Type B pancreatic cell (in vitro differentiated cells): Measurements from ENCODE around the gene CIT. TPM values are rescaled to one million over a fixed set of nuclear protein-coding genes. Genes with fewer than 3 reads are reported as not detected.

Source experiments
- DNase-seq: peaks from one replicate; pipeline ENCODE4 v3.0.0; 2021; ENCODE audit warnings: mixed read lengths; ENCODE audit not compliant: unreplicated experiment; ENCODE audit errors: extremely low spot score
- H3K27ac Mint-ChIP-seq: 2 replicates; pipeline ENCODE4 v1.8.0; 2021; ENCODE audit warnings: mild to moderate bottlenecking, mixed read lengths
- H3K27me3 Mint-ChIP-seq: 2 replicates; pipeline ENCODE4 v1.8.0; 2021; ENCODE audit warnings: mixed read lengths
- H3K36me3 Mint-ChIP-seq: 2 replicates; pipeline ENCODE4 v1.8.0; 2021; ENCODE audit warnings: mixed read lengths
- H3K4me1 Mint-ChIP-seq: one replicate; pipeline ENCODE4 v1.8.0; 2021; ENCODE audit warnings: mixed read lengths; ENCODE audit not compliant: unreplicated experiment
- H3K4me3 Mint-ChIP-seq: 2 replicates; pipeline ENCODE4 v1.8.0; 2021; ENCODE audit warnings: mild to moderate bottlenecking, mixed read lengths
- H3K9me3 Mint-ChIP-seq: 2 replicates; pipeline ENCODE4 v1.8.0; 2021; ENCODE audit warnings: mixed read lengths
- total RNA-seq: library from RNA; stranded (reverse); gene quantifications from 2 replicates; pipeline ENCODE4 v1.2.1, GENCODE V29; 2021; ENCODE audit warnings: low replicate concordance
- TF ChIP-seq, protein P1 (sequence below): fragments of 200-600 bp; sonication (generic); conservative IDR thresholded peaks from 2 replicates; pipeline ENCODE4 v1.5.0; 2021; ENCODE audit warnings: antibody characterized with exemption, mild to moderate bottlenecking

Gene CIT
- total RNA-seq, 1 donor from 2014 or later, result 50.9 TPM

- Mint-ChIP-seq H3K27ac (no peak overlapping the region), H3K4me1 (peaks cover 17% of the 10 kb centered on the region), H3K4me3 (no peak overlapping the region), H3K9me3 (no peaks in the 10 kb centered on the region), H3K27me3 (no peaks in the 10 kb centered on the region), H3K36me3 (peaks cover 53% of the 10 kb centered on the region)
- DNase-seq, result no peak
- TF ChIP-seq, protein P1, sequence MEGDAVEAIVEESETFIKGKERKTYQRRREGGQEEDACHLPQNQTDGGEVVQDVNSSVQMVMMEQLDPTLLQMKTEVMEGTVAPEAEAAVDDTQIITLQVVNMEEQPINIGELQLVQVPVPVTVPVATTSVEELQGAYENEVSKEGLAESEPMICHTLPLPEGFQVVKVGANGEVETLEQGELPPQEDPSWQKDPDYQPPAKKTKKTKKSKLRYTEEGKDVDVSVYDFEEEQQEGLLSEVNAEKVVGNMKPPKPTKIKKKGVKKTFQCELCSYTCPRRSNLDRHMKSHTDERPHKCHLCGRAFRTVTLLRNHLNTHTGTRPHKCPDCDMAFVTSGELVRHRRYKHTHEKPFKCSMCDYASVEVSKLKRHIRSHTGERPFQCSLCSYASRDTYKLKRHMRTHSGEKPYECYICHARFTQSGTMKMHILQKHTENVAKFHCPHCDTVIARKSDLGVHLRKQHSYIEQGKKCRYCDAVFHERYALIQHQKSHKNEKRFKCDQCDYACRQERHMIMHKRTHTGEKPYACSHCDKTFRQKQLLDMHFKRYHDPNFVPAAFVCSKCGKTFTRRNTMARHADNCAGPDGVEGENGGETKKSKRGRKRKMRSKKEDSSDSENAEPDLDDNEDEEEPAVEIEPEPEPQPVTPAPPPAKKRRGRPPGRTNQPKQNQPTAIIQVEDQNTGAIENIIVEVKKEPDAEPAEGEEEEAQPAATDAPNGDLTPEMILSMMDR, result no peak
These were observed 202.6 kb downstream of the CIT start for GRCh38 chr12:119674560-119674959.

- Mint-ChIP-seq H3K4me3 (no peak overlapping the region), H3K4me1 (peaks cover 17% of the 10 kb centered on the region), H3K27ac (no peak overlapping the region), H3K27me3 (no peaks in the 10 kb centered on the region), H3K36me3 (peaks cover 47% of the 10 kb centered on the region), H3K9me3 (no peaks in the 10 kb centered on the region)
- TF ChIP-seq, protein P1, result no peak
- DNase-seq, result no peak
These were observed 203.5 kb downstream of the CIT start for GRCh38 chr12:119673634-119674033.

- no peak overlapping the region for H3K27ac Mint-ChIP-seq
- peaks cover 37% of the 10 kb centered on the region for H3K36me3 Mint-ChIP-seq
These were observed 204.9 kb downstream of the CIT start for GRCh38 chr12:119672194-119672593.

GRCh38 chr12:119671070-119671469 lies 206.1 kb downstream of the CIT start:
- Mint-ChIP-seq H3K4me3 (no peak overlapping the region), H3K27me3 (no peaks in the 10 kb centered on the region), H3K36me3 (peaks cover 29% of the 10 kb centered on the region), H3K27ac (peak overlapping the region; percentile 88), H3K4me1 (peaks cover 24% of the 10 kb centered on the region), H3K9me3 (no peaks in the 10 kb centered on the region)
- DNase-seq, result no peak
- TF ChIP-seq, protein P1, result no peak

More at GRCh38 chr12:119672194-119672593, 204.9 kb downstream of the CIT start:
- Mint-ChIP-seq H3K4me3 (no peak overlapping the region), H3K4me1 (peaks cover 20% of the 10 kb centered on the region), H3K9me3 (no peaks in the 10 kb centered on the region), H3K27me3 (no peaks in the 10 kb centered on the region)
- no peak for DNase-seq
- TF ChIP-seq, protein P1, result no peak

DNA sequence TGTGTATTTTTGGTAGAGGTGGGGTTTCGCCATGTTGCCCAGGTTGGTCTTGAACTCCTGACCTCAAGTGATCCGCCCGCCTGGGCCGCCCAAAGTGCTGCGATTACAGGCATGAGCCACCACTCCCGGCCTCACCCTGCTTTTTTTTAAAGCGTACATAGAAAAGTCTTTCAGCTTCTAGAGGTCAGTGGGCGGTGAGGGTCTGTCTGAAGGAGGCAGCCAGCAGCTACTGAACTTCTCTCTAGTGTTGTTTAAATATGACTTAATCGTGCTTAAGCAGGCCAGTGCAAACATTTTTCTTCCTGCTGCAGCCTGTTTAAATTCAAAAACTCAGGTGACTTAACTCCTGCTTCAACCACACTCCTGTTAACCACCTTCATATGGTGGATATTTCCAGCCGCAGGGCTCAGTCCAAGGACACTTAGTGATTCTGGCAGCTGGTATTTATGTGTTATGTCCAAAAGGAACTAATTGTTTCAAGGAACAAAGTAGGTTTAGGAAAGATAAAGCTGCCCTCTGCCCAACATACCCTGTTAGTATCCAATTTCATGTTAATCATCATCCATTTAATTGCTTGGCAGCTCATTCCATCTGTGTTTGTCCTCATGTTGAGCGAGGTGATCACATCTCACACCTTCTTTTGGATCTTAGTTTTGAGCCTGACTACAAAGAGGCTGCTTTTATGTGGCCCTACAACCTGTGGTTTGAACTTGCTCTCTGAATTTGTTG lies 207.2 kb downstream of the CIT start:
- peaks cover 24% of the 10 kb centered on the region for H3K4me1 Mint-ChIP-seq
- H3K9me3 Mint-ChIP-seq, result no peaks in the 10 kb centered on the region
- peak overlapping the region; percentile 84 for H3K4me3 Mint-ChIP-seq
- TF ChIP-seq, protein P1, result no peak
- H3K36me3 Mint-ChIP-seq, result peaks cover 26% of the 10 kb centered on the region
- no peak for DNase-seq
- no peaks in the 10 kb centered on the region for H3K27me3 Mint-ChIP-seq
- H3K27ac Mint-ChIP-seq, result peak overlapping the region; percentile 88
